ENCODE data around the gene ASIP.
A peak's percentile ranks its signal among the peaks of the same experiment; 100 is the strongest.
"Not testable (repeated sequence)": the region's sequence is repeated elsewhere in the genome, so short reads cannot be mapped to it uniquely, and the experiment has no call there.

Gene ASIP, protein sequence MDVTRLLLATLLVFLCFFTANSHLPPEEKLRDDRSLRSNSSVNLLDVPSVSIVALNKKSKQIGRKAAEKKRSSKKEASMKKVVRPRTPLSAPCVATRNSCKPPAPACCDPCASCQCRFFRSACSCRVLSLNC

DNA sequence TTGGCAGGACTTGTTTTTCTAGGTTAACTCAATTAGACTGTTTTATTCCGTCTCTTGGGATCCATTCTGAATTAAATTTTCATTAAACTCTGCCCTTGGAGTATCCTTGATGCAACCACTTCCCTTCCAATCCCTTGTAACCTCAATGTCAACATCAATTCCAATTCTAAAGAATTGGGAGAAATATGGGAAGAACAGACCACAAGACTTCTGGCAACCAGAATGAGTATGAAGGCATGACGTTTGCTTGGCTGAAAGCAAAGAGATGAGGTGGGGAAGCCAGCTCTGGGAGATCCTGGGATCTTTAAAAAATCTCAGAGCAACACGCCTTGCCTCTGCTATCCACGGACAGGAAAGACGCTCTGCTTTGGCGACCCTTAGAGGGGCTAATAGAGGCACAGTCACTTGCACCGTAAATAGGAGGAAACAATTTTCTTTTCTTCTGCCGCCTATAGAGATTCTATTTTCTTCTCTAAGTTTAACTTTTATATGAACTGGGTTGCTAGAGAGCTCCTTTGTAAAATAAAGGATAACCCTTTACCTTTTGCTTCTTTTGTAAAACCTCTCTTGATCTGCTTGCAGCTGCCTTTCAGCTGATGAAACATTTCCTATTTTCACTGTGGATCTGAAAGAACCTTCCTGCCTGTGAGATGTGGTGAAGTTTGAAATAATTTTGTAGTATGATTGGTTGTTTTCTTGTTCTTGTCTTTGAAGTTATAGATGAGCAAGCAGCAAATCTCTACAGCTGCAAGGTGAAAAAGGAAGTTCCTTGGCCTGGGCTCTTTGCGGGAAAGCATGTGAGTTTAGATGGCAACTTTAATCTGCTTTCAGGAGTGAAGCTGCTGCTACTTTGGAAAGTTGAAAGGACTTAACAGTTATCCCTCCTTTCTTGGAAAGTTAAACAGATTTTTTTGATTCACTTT, at the start of gene ASIP:
ASIP (plus strand) TSS at position 731 of the 923 bp plus-strand sequence. CDS start 18,952 bp downstream, outside the sequence.
- no peak for DNase-seq

DNA sequence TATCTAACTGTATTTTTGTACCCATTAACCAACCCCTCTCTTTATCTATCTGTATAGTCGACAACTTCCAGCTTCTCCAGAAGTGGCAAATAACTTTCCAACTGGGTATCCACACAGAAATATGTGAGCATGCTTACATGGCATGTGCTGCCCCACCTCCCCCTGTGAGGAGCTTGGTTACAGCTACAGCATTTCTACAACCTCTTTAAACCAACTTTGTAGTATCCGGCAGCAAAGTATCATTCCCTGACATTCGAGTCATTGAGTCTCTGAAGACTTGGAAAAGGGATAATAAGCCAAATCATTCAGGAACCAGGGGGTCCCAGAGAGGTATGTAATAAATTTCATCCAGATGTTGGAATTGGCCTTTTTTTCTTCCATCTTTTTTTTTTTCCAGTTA, 48.2 kb upstream of the ASIP start:
- DNase-seq = no peak

DNA sequence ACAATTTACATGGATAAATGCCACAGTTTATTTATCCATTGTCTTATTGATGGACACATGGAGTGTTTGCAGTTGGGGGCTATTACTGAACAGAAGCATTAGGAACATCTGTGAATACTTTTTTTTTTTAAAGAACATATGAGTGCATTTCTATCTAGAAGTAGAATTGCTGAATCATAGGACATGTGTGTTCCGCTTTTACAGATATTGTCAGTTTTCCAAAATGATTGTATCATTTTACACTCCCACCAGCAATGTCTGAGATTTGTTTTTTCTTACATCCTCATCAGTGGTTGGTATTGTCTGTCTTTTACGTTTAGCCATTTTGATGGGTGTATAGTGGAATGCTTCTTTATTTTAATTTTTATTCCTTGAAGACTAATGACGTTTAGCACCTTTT, 42.0 kb upstream of the ASIP start:
- no peak for DNase-seq

DNA sequence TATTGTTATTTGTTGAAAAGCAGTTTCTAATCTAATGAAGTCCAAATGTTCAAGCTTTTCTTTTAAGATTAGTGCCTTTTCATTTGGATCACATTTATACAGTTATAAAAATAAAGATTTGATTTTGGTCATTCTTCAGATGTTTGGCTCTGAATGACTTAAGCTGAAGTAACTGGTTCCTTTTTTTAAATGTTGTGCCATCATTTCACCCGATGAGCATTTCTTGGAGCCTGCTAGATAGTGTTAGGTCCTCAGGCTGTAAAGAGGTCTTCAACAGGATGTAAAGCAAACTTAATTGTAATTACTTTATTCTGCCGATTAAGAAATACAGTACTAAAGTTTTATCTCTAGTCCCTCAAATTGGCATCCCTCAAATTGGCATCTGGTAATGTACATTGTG, 41.2 kb upstream of the ASIP start:
- no peak for DNase-seq

DNA sequence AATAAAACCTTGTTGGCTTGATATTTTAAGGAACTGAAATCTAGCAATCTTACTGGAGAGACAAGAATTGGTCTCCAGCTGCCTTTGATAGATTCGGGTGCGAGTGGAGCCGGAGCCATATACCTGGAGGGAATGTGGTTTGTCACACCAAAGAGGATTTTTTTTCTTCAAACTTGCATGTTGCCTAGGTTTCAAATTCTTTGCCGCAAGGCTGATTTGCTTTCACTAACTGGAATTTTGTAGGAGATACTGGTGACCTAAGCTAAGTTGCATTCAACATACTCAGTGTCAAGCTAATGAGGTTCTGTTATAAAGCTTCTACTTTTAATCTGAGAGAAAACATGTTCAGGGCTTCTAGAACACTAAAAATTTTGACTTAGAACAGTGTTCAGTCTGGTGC, 39.7 kb upstream of the ASIP start:
- no peak for DNase-seq

DNA sequence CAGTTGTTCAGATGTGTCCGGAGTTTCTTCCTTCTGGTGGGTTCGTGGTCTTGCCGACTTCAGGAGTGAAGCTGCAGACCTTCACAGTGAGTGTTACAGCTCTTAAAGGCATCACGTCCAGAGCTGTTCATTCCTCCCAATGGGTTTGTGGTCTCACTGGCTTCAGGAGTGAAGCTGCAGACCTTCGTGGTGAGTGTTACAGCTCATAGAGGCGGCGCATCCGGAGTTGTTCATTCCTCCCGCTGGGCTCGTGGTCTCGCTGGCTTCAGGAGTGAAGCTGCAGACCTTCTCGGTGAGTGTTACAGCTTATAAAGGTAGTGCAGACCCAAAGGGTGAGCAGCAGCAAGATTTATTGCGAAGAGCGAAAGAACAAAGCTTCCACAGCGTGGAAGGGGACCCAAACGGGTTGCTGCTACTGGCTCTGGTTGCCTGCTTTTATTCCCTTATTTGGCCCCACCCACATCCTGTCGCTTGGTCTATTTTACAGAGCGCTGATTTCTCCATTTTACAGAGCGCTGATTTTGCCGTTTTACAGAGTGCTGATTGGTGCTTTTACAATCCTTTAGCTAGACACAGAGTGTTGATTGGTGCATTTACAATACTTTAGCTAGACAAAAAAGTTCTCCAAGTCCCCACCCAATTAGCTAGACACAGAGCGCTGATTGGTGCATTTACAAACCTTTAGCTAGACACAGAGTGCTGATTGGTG, 35.9 kb upstream of the ASIP start:
- DNase-seq = not testable (repeated sequence)

DNA sequence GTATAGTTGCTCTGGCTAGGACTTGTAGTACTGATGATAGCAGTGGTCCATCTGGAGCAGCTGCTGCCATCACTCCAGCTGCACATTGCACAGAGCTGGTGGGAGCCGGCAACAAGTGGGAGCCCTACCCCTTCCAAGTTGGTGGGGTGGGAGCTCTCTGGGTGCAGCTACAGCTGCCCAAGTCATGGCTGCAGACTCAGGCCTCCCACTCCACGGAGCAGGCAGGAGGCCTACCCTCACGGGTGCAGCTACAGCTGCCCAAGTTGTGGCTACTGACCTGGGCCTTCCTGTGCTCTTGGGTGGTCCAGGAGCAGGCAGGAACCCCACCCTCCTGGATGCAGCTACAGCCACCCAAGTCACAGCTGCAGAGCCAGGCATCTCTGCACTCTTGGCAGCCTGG, 32.1 kb upstream of the ASIP start:
- DNase-seq = no peak

DNA sequence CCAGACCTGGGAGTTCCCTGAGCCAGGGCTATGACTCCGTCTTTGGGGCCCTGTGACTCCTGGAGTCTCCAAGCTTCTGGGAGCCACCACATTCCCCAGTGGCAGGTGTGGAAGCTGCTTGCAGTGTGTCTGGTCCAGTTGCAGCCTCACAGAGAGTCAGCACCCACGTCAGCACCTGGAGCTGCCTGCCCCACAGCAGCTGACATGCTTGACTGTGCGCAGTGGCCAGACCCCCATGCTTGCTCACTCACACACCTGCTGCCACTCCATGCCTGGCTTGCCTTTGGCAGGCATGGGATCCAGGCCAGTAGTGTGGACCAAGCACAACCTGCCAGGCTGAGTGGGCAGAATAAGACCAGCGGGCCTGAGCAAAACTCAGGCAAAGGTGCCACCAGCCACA, 31.0 kb upstream of the ASIP start:
- no peak for DNase-seq

DNA sequence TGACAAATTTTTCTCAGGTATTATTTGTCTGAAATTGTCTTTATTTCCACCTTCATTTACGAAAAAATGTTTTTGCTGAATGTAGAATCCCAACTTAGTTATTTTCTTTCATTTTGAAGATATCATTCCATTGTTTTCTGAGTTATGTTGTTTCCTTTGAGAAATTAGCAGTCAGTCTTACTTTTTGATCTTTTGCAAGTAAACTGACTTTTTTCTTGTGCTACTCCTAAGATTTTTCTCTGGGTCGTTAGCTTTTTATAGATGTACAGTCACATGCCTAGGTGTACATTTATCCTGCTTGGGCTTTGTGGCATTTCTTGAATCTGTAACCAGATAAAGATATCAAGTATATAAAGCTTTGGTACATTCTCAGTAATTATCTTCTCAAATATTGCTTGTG, 29.6 kb upstream of the ASIP start:
- DNase-seq = no peak

DNA sequence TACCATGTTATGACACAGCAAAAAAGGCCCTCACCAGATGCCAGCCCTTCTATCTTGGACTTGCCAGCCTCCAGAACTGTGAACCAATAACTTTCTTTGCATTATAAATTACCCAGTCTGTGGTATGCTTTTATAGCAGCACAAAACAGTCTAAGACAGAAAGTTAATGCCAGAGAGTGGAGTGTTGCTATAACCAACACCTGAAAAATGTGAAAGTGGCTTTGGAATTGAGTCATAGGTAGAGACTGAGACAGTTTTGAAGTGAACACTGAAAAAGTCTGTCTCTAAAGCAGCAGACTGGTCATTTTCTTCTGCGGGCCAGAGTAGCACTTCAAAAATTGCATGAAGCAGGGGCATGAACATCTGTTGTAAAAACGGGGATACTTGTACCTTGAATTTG, 28.0 kb upstream of the ASIP start:
- DNase-seq = no peak

DNA sequence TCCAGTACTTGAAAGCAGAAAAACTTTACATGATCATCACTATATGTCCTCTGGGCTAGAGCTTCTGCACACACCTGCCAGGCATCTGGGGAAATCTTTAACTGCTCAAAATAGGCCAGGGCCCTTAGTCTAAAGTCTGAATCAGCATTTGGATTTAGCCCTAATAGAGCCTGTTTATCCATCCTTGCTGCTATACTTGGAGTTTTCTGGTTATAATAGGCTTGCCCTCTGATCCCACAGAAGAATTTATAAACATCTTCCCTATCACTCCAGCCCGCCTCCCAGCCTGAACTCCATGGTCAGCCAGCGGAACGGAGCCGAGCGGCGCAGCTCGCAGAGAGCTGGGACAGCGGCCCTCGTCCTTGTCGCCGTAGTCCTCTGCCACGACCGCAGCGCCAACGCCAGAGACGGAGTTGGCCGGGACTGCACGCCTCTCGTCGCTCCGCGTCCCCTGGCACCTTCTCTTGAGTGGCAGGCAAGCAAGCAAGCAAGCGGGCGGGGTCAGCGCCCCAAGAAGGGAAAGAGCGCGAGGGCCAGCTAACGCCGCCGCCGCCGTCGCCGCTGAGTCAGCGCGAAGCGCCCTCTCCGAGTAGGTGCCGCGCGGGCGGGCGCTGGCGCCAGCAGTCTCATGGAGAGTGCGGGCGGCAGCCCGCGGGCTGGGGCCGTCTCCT, 25.4 kb upstream of the ASIP start:
- peak; percentile 42 for DNase-seq

DNA sequence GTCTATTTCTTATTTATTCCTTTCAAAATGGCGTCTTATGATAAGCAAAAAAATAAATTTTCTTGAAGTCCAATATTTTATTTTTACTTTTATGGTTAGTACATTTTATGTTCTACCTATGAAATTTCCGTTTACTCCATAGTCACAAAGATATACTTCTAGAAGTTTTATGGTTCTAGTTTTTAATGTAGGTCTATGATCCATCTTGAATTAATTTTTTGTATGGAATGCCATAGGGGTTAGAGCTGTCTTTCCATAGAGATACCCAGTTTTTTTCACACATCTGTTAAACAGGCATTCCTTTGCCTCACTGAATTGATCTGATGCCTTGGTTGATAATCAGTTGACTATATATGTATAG, 24.9 kb upstream of the ASIP start:
- DNase-seq = no peak

DNA sequence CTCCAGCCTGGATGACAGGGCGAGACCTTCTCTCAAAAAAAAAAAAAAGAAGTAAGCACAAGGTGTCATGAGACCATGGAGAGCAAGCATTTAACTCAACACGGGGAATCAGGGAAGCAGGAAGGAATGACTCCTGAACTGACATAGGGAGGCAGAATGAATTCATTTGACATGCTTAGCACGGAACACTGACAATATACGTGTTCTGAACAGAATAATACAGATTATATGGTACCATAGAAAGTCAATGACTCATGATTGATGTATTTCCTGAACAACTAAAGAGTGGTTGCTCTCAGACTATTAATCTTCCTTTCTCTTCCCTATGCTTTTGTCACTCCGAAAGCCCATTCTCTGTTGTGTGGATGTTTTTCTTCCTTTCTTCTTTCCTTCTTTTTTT, 20.7 kb upstream of the ASIP start:
- DNase-seq = no peak

DNA sequence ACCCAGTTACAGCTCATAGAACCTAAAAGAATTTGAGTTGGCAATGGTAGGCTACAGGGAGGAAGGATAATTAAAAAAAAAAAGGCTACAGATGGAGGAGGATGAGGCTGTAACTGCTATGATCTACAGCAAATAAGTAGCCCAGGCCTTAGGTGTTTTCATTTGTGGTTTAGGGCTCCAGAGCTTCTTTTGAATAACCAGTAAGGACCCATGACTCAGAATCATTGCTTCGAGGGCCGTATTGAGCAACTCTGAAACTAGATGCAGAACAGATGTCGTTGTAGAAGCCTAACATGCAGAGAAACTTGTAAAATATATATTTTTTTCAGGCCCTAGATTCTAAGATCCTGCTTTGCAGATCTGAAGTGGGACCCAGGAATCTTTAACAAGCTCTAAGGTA, 19.0 kb upstream of the ASIP start:
- DNase-seq = no peak

DNA sequence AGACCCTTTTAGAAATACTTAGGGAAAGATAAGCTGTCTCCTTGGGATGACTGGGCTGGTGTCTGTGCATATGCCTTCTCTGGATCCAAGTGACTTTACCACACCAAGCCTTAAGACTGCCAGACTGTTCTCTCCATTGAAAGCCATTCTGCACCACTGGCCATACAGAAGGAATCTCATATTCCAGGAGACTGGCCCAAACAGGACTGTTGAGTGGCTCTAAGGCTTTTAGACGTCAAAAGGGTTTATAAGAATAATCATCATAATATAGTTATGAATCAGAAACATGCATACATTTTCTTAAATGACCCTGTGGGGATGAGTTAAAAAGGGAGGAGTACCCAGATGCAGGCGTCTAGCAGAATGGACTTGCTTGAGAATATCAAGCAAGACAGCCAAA, 17.0 kb upstream of the ASIP start:
- DNase-seq = not testable (repeated sequence)

DNA sequence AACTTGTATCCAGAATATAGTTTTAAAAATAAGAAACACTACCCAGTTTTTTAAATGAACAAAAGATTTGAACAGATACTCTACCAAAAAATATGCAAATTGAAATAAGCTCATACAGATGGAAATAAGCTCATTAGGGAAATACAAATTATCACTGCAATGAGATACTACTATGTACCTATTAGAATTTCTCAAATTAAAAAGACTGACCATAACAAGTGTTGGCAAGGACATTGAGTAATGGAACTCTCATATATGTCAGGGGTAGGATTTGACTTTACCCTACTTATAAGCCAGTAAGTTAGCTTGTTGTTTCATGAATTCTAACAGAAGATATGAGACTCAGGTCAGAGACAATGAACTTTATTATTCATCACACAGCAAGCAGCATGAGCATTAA, 9.6 kb upstream of the ASIP start:
- DNase-seq = no peak

DNA sequence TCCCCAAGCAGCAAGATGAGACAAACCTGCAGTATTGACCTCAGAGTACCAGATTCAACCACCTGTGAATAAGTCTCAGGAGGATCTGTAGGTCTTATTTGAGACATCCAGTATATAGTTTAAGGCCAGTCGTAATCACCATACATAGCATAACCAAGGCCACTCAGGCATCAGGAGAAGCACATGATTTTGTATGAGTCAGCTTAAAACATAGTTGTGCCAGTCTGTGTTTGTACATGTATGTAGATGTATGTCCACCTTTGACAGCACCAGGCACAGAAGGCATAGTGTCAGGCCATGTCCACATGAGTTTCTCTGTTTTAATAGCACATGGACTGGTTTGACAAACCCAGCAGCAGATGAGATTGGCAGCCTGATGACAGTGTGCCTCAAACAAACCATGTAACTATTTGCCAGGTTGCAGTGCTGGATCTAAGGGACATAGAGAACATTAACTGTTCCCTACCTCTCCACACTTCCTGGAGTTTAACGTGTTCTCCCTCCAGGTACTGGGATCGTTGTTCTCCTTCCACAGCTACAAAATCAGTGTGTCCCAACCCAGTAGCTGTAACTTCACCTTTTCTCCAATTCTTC, 8.6 kb upstream of the ASIP start:
- DNase-seq = no peak

DNA sequence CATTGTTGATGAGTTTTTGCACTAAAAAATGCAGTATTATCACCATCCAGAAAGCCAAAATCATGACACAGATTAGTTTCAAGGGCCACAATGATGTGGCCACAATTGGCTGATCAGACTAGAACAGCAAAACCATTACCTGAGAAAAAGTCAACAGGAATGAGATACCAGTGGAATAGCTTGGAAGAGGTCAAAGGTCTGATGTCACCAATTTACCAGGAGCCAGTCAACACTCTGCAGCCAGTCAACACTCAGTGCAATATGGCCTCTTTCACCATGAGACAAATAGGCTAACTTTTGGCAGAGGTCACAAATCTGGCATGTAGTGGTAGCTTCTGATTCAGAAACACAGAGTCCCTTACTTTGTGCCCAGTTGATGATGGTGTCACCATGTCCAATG, 7.5 kb upstream of the ASIP start:
- DNase-seq = no peak

DNA sequence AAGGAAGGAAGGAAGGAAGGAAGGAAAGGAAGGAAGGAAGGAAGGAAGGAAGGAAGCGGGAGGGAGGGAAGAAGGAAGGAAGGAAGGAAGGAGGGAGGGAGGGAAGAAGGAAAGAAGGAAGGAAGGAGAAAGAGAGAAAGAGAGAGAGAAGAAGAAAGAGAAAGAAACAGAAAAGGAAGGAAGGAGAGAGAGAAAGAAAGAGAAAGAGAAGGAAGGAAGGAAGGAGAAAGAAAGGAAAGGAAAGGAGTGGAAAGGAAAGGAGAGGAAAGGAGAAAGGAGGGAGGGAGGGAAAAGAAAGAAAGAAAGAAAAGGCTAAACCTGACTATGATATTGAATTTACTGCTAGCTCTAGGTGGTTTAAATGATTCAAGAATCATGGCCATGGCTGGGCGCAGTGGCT, 5.3 kb upstream of the ASIP start:
- DNase-seq = no peak

DNA sequence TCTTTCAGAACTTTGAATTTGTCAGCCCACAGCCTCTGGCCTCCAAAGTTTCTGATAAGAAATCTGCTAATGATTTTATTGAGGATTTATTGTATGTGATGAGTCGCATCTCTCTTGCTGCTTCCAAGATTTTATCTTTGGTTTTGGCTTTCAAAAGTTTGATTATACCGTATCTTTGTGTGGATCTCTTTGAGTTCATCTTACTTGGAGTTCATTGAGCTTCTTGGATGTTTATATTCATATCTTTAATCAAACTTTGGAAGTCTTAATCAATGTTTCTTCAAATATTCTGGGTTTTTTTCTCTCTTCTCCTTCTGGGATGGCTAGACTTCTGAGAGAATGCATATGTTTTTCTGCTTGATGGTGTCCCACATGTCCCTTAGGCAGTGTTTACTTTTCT, 3.3 kb upstream of the ASIP start:
- DNase-seq = no peak

DNA sequence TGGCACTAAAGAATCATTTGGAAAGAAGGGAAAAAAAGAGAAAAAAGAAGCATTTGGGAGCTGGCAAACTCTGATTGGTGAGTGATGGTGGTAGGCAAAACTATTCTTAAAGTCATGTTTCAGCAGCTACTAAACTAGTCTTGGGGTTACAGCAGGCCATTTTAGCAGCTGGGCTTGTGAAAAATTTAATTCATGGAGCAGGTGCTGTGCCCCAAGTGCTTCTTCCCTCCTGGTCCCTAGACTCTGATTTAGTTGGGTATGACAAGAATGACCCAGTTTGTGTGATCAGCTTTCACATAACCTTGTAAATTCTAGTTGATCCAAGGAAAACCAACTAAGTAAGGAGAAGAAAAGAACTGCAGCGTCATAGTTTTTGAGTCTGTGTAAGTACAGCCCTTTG, 1.1 kb upstream of the ASIP start:
- DNase-seq = no peak

DNA sequence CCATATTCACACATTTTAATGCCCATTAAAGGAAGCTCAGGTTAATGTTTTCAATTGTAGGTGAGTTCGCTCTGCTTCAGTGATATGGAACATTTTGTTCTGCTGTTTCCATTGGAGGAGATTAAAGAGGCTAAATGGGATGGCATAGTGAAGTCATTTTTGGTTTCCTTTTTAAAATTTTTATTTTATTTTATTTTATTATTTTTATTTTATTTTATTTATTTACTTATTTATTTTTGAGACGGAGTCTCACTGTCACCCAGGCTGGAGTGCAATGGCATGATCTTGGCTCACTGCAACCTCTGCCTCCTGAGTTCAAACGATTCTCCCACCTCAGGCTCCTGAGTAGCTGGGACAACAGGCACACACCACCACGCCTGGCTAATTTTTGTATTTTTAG, 792 bp downstream of the ASIP start:
- not testable (repeated sequence) for DNase-seq

DNA sequence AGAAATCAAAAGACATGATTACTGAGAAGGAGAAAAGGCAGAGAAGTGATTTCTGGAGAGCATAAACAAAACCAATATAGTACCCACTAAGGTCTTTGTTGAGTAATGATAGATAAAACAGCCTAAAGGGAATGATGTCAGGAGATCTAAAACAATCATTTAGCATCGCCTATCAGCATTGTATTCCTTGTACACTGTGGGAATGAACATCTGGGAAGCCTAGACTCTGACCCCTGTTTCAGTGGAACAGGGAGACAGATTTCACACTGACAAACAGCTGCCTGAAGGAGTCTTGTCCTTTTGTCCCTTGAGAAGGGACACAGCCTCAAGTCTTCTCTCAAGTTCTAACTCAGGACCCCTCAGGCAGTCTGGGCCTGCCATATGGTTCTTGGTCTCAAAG, 1.7 kb downstream of the ASIP start:
- no peak for DNase-seq

Data from stimulated activated CD4-positive, alpha-beta T cell treated with anti-CD3 and anti-CD28 coated beads, Interleukin-4, amount 100 ng/mL, for 24 hours (primary cell).